Esophagus squamous epithelium (tissue), 4 donors: Measurements from ENCODE around the gene TBX4.
"Not testable (repeated sequence)": the region's sequence is repeated elsewhere in the genome, so short reads cannot be mapped to it uniquely, and the experiment has no call there.

Experiments
- CTCF ChIP-seq, 6 experiments: fragments of 450-650 bp in 4 of 6; fragments of 200-600 bp in 2 of 6; sonication (generic) in 2 of 6; IDR thresholded peaks; one replicate each; pipeline ENCODE4 v1.5.1; 2016 to 2019; ENCODE audit warnings: antibody characterized with exemption in 6 of 6, mild to moderate bottlenecking in 4 of 6, moderate library complexity in 4 of 6
- POLR2A ChIP-seq, 4 donors: fragments of 450-650 bp; IDR thresholded peaks; one replicate each; pipeline ENCODE4 v1.6.1; 2017; ENCODE audit warnings: antibody characterized with exemption in 4 of 4, mild to moderate bottlenecking in 4 of 4, moderate library complexity in 3 of 4

- TF ChIP-seq CTCF, POLR2A (IDR thresholded peaks at IDR 0.05): not testable (repeated sequence)
Measured at GRCh38 chr17:61441507-61441906, 10.7 kb upstream of the TBX4 start.
